HG02763 (cell line): ENCODE data around the gene SARM1.

Source experiments
- ATAC-seq: cut with Tn5 transposase; IDR thresholded peaks from one replicate; pipeline ENCODE4 v1.9.1; 2021; ENCODE audit warnings: mild to moderate bottlenecking, moderate library complexity; ENCODE audit not compliant: unreplicated experiment

SARM1 gene

DNA sequence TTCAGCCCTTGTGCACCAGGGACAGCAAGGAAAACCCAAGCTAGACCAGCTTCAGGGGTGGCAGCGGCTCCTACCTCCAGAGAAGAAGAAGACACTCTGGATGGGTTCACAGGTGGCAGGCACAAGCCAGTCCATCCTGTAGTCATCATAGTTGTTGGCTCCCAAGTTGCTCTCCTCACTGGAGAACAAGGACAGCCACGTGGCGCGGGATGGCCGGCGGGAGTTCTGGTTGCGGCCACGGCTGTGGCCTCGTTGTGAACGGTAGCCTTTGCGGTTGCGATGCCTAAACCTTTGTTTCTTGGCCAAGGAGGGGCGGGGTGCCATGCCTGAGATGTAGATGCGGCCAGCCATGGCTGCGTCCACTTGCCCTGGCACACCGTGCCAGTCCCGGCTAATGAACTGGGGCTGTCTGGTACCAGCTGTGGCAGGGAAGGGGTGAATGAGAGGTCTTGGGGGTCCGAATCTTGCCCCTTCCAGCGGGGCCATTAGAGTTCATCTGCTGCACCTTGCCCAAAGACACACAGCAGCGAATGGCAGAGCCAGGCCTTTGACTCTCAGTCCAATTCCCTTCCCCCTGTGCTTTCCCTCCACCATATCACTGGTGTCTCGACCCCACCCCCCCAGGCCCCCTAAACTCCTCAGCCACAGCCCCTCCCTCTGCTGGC lies 3.7 kb upstream of the SARM1 start:
- no peak for ATAC-seq

DNA sequence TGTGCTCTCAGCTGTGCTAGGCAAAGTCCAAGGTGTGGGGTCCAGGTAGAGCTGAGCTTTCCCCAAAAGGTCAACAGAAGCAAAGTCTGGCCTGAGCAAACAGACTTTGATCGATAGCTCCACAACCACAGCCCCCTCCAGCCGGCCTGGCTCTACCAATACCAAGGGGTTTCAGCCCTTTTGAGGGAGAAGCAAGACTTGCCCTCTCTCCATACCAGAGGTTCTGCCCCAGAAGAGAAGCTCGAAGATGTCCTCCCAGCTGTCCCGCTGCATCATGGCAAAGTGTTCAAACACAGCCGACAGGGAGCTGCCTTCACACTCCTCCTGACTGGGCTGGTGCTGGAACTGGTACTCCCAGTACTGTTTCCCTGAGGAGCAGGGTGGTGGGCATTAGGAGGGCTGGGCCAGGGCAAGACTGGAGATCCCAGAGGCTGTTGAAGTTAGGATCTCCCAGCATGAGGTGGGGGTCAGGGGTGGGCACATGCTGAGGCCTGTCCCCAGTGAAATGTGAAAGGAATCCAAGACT lies 3.1 kb upstream of the SARM1 start:
- ATAC-seq = no peak

GRCh38 chr17:28368915-28369683 lies 2.4 kb upstream of the SARM1 start:
- ATAC-seq = no peak

DNA sequence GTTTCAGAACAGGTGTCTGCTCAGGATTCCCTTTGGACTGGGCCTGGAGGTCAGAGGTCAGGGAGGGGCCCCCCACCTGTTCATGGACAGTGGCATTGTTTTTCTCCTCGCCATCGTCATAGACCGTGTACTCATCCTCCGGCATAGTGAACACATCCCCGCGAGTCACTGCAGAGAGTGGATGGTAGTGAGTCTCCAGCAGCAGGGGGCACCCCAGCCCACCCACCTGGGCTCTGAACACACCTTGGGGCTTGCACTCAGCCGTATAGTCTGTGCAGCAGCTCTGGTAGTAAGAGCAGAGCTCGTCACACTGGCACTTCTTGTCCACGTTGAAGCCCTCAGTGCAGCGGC lies 1.8 kb upstream of the SARM1 start:
- ATAC-seq = no peak

- ATAC-seq = no peak
These were observed 1.3 kb upstream of the SARM1 start, which contains the start of gene VTN for GRCh38 chr17:28370035-28370743. Gene VTN (minus strand): TSS chr17:28370307. CDS start chr17:28370203, 104 bp downstream.

DNA sequence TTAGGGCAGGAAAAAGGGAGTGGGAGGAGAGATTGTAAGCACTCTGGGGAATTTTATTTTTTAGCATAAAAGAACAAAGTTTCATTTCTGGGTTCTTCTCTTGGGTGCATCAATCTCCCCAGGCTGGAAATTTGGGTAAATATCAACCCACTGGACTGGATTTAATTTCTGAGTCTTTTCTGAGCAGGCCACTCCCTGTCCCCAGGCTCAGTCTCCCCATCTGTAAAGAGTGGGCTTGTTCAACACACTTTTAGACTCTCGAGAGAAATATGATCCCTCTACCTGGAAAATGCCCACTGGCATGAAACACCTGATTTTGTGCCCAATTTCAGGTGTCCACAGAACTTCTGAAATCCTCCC lies 770 bp upstream of the SARM1 start:
- ATAC-seq = no peak

- peak; percentile 1 for ATAC-seq
These were observed 880 bp downstream of the SARM1 start for GRCh38 chr17:28372203-28372944.

DNA sequence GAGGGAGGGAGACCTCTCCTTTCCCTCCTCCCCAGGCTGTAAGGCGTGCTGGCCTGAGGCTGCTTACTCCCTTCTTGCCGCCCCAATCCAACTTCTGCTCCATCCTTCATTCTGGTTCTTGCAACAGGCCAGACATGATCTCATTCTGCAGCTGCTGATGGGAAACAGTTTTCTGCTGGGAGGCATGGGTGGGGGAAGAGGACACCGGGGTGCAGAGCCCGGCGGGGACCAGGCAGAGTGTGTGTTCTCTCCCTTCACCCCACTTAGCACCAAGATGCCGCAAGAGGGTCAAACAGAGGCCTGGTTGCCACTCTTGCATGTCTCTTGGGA lies 1.4 kb downstream of the SARM1 start:
- ATAC-seq = no peak

GRCh38 chr17:28379814-28380801 lies 8.6 kb downstream of the SARM1 start:
- ATAC-seq = no peak

GRCh38 chr17:28381141-28381825 lies 9.8 kb downstream of the SARM1 start:
- no peak for ATAC-seq

- ATAC-seq = peak; percentile 68
These were observed 13.0 kb downstream of the SARM1 start for GRCh38 chr17:28384281-28385036.

- peak; percentile 19 for ATAC-seq
These were observed 13.5 kb downstream of the SARM1 start for GRCh38 chr17:28385037-28385400.

DNA sequence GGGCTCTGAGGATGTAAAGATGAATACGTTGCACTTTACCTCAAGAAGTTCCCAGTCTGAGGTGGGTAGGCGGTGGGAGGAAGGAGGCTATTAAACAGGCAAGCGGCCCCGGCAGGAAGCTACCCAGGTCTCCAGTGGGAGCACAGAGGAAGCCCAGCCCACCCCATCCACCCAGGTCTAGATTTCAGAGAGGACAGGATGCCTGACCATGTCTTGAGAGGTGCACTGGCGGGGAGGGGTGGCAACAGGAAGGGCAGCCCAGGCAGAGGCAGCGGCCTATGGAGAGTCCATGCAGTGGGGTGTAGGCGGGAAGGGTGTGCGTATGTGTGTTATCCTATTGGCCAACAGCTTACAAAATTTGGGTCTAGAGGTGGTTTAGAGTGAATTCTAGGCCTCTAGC lies 13.9 kb downstream of the SARM1 start:
- no peak for ATAC-seq

GRCh38 chr17:28386391-28386790 lies 14.9 kb downstream of the SARM1 start:
- ATAC-seq = no peak

DNA sequence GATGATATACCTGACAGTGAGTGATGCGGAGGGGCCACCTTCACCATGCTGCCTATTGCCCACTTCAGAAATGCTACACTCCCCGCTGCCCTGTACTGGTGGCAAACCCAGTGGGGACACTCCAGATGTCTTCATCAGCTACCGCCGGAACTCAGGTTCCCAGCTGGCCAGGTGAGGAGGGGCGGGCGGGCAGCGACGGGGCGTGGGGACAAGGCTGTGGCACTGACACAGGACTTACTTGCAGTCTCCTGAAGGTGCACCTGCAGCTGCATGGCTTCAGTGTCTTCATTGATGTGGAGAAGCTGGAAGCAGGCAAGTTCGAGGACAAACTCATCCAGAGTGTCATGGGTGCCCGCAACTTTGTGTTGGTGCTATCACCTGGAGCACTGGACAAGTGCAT lies 16.6 kb downstream of the SARM1 start:
- no peak for ATAC-seq

- no peak for ATAC-seq
These were observed 18.6 kb downstream of the SARM1 start for GRCh38 chr17:28390141-28390540.

DNA sequence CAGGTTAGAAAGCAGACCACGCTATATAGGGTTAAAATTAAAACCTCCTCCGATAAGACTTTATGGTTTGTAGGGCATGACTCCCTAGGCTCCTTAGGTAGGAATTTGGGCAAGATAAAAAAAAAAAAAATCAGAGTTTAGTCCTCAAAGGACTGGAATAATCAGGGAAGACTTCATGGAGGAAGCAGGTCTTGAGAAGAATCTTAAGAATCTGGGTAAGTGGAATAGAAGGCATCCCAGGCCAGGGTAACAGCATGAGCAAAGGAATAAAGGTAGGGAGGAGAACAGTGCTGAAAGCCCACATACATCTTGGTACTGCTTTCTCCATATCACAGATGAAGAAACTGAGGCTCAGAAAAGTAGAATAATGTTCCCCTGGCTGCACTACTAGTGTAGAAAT lies 19.1 kb downstream of the SARM1 start:
- ATAC-seq = no peak

DNA sequence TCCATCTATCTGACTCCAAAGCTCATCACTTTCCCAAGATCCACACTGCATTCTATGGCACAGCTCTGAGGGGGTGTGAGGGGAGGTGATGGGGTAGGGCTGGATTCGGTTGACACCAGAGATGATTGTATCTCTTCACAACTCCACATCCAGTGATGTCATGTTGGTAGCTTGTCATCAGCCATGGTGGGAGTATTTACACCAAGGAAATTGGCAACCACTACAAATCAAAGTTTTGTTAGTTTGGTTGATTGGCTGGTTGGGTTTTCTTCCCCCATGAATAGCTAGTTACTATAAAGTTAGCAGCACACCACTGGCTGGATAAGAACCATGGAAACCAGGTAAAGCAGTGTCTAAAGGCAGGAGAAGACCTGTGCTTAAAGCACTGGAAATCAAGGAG lies 19.5 kb downstream of the SARM1 start:
- ATAC-seq = no peak

DNA sequence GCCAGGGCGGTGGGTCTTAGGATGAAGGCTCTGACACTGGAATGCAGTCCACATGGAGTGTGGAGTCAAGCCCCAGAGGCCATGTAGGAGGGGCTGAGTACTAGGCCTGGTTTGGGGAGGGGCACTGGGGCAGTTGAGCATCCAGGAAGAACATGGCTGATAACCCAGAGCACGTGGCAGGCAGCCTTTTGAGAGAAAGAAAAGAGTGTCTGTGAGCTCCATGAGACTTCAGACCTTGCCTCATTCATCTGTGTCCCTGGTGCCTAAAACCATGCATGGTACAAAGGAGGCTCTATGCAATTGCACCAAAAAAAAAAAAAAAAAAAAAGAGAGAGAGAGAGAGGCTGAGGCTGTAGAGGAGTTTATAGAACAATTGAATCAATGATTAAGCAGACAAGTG lies 19.9 kb downstream of the SARM1 start:
- ATAC-seq = no peak
